K562 (cell line): ENCODE data around the gene HS3ST4. TPM values are rescaled to one million over a fixed set of nuclear protein-coding genes. Genes with fewer than 3 reads are reported as not detected.

Source experiments
- ATAC-seq: fragments of 200-7000 bp; cut with Tn5 transposase; 3 replicates; pipeline ENCODE4 v1.9.1; 2020; ENCODE audit warnings: moderate library complexity
- BruUV-seq: library from RNA; stranded (reverse); fragments of 400-500 nt; replicated peaks from 2 replicates; lab custom pipeline; 2021; lab: Mats Ljungman, UMichigan
- CTCF ChIA-PET: fragments of 300-600 bp; formaldehyde crosslinking; extraction: SDS; loops from one replicate; lab custom pipeline; 2021; ENCODE audit warnings: low intra/inter-chr PET ratio; lab: Yijun Ruan, JAX
- POLR2A ChIA-PET: fragments of 300-600, 350-650 bp; sonication (Branson Sonifier 250); formaldehyde crosslinking; extraction: SDS; loops from one replicate; lab custom pipeline; 2021; ENCODE audit warnings: antibody characterized with exemption, inconsistent platforms; lab: Yijun Ruan, JAX
- DNase-seq, 4 experiments: peaks; one replicate each; pipeline versions ENCODE4 v3.0.0 to v3.0.0-alpha.2; 2011 to 2018; ENCODE audit warnings: low spot score in 3 of 4, mixed read lengths in 3 of 4; ENCODE audit errors: extremely low read depth in 1 of 4
- FAIRE-seq: peaks from 2 replicates; lab custom pipeline; 2011; peaks lifted over from hg19 to GRCh38; lab: Jason Lieb, UNC
- H2AFZ ChIP-seq: 2 replicates; pipeline ENCODE4 v1.6.0; 2011; ENCODE audit warnings: low read depth, low read length, control low read depth, inconsistent platforms
- H3K27ac ChIP-seq: fragments of 200-600 bp; 3 replicates; pipeline ENCODE4 v1.8.0; 2011; ENCODE audit warnings: low read depth, mild to moderate bottlenecking, control low read depth, inconsistent platforms, low read length, moderate library complexity, mixed read lengths; ENCODE audit errors: extremely low read depth
- H3K27me3 ChIP-seq, 2 experiments: fragments of 300-600 bp in 1 of 2; 2 replicates in 1 of 2; 3 replicates in 1 of 2; pipeline versions ENCODE4 v1.6.0 to v1.8.0; 2011; ENCODE audit warnings: inconsistent platforms in 2 of 2, low read length in 2 of 2, mild to moderate bottlenecking in 1 of 2, mixed read lengths in 1 of 2, moderate library complexity in 1 of 2; ENCODE audit not compliant: control insufficient read depth in 2 of 2, insufficient read depth in 2 of 2
- H3K36me3 ChIP-seq: fragments of 300-600 bp; 3 replicates; pipeline ENCODE4 v1.8.0; 2011; ENCODE audit warnings: mild to moderate bottlenecking, low read length, inconsistent platforms; ENCODE audit not compliant: control insufficient read depth, insufficient read depth
- H3K4me1 ChIP-seq, 2 experiments: fragments of 200-600 bp in 1 of 2; replicated peaks in 1 of 2; 2 replicates in 1 of 2; 3 replicates in 1 of 2; pipeline versions ENCODE4 v1.5.1 to v1.8.0; 2011; ENCODE audit warnings: inconsistent platforms in 2 of 2, low read length in 2 of 2, mild to moderate bottlenecking in 1 of 2, mixed read lengths in 1 of 2, moderate library complexity in 1 of 2; ENCODE audit not compliant: control insufficient read depth in 2 of 2, insufficient read depth in 2 of 2
- H3K4me2 ChIP-seq: 2 replicates; pipeline ENCODE4 v1.6.1; 2011; ENCODE audit warnings: low read length, control low read depth, inconsistent platforms, mixed read lengths; ENCODE audit not compliant: insufficient read depth
- H3K4me3 ChIP-seq: fragments of 200-600 bp; sonication (generic), shearing (Covaris generic); 2 replicates; pipeline ENCODE4 v1.5.1; 2016; ENCODE audit warnings: control low read depth, inconsistent platforms
- H3K79me2 ChIP-seq: fragments of 200-600 bp; 3 replicates; pipeline ENCODE4 v1.8.0; 2011; ENCODE audit warnings: low read length, inconsistent platforms; ENCODE audit not compliant: control insufficient read depth, insufficient read depth
- H3K9ac ChIP-seq, 2 experiments: 2 replicates each; pipeline versions ENCODE4 v1.6.0 to v1.6.1; 2011; ENCODE audit warnings: low read depth in 2 of 2, low read length in 2 of 2, control low read depth in 1 of 2, inconsistent platforms in 1 of 2, mild to moderate bottlenecking in 1 of 2, mixed read lengths in 1 of 2; ENCODE audit not compliant: insufficient read depth in 1 of 2
- H3K9me1 ChIP-seq: one replicate; pipeline ENCODE4 v1.6.0; 2011; ENCODE audit warnings: inconsistent platforms, mild to moderate bottlenecking, low read length, moderate library complexity; ENCODE audit not compliant: control insufficient read depth, insufficient read depth
- H3K9me3 ChIP-seq: replicated peaks from 2 replicates; pipeline ENCODE4 v1.5.1; 2011; ENCODE audit warnings: low read depth, low read length, inconsistent platforms; ENCODE audit not compliant: control insufficient read depth, insufficient read depth
- H4K20me1 ChIP-seq: replicated peaks from 2 replicates; pipeline ENCODE4 v1.6.1; 2011; ENCODE audit warnings: low read length, inconsistent platforms, mixed read lengths; ENCODE audit not compliant: control insufficient read depth, insufficient read depth
- ARID1B ChIP-seq: fragments of 450-650 bp; IDR thresholded peaks from 2 replicates; pipeline ENCODE4 v1.6.1; 2016; ENCODE audit warnings: antibody characterized with exemption, mild to moderate bottlenecking, inconsistent platforms
- HNRNPL ChIP-seq: fragments of 200-400 bp; formaldehyde crosslinking; IDR thresholded peaks from 2 replicates; pipeline ENCODE4 v1.6.1; 2017; ENCODE audit warnings: low read depth, mild to moderate bottlenecking, low read length
- HNRNPUL1 ChIP-seq: fragments of 200-400 bp; formaldehyde crosslinking; IDR thresholded peaks from 2 replicates; pipeline ENCODE4 v1.6.1; 2017; ENCODE audit warnings: low read length
- MCM2 ChIP-seq: fragments of 450-650 bp; IDR thresholded peaks from 2 replicates; pipeline ENCODE4 v1.6.1; 2017; ENCODE audit warnings: low read depth, mild to moderate bottlenecking
- MTF1 ChIP-seq: fragments of 250-450 bp; sonication (Bioruptor Pico); IDR thresholded peaks from 2 replicates; pipeline ENCODE4 v1.9.0; 2021; ENCODE audit warnings: moderate library complexity, mild to moderate bottlenecking, inconsistent platforms, borderline replicate concordance
- NCOA2 ChIP-seq, 2 experiments: fragments of 450-650 bp; IDR thresholded peaks; 2 replicates each; pipeline ENCODE4 v1.6.1; 2018; ENCODE audit warnings: mild to moderate bottlenecking in 2 of 2, moderate library complexity in 1 of 2; ENCODE audit not compliant: partially characterized antibody in 2 of 2
- OTX1 ChIP-seq: fragments of 450-650 bp; formaldehyde crosslinking; IDR thresholded peaks from 2 replicates; pipeline ENCODE4 v1.4.0; 2022; ENCODE audit warnings: mild to moderate bottlenecking
- POLR3G ChIP-seq: IDR thresholded peaks from 2 replicates; pipeline ENCODE4 v1.6.1; 2011; ENCODE audit not compliant: insufficient read length, insufficient replicate concordance; ENCODE audit errors: extremely low read depth
- SREBF2 ChIP-seq: sonication (generic); formaldehyde crosslinking; IDR thresholded peaks from 2 replicates; pipeline ENCODE4 v1.4.0; 2020; ENCODE audit warnings: mild to moderate bottlenecking, missing genetic modification reagents
- WHSC1 ChIP-seq: IDR thresholded peaks from one replicate; pipeline ENCODE4 v1.6.1; 2012; ENCODE audit warnings: low read length, control low read depth, inconsistent platforms
- ZNF280B ChIP-seq: fragments of 250-450 bp; sonication (Bioruptor Pico); IDR thresholded peaks from 2 replicates; pipeline ENCODE4 v1.5.1; 2021; ENCODE audit warnings: mild to moderate bottlenecking
- ZNF436 ChIP-seq: fragments of 250-450, 450-650 bp; sonication (Bioruptor Pico); formaldehyde crosslinking; IDR thresholded peaks from 2 replicates; pipeline ENCODE4 v1.7.0; 2020; ENCODE audit warnings: mild to moderate bottlenecking
- ZNF507 ChIP-seq: conservative IDR thresholded peaks from 2 replicates; pipeline ENCODE4 v1.6.1; 2017; ENCODE audit warnings: missing genetic modification characterization, missing compliant biosample characterization
- ZNF583 ChIP-seq: fragments of 250-450 bp; sonication (Bioruptor Pico); IDR thresholded peaks from 2 replicates; pipeline ENCODE4 v1.4.0; 2020
- ZNF586 ChIP-seq: fragments of 450-650 bp; formaldehyde crosslinking; conservative IDR thresholded peaks from 2 replicates; pipeline ENCODE4 v1.4.0; 2020; ENCODE audit warnings: mild to moderate bottlenecking, moderate library complexity
- ZNF589 ChIP-seq: fragments of 200-800 bp; sonication (Bioruptor generic); IDR thresholded peaks from 2 replicates; pipeline ENCODE4 v1.6.1; 2016; ENCODE audit warnings: low read depth, missing genetic modification characterization, missing compliant biosample characterization
- ZNF695 ChIP-seq: fragments of 450-650 bp; formaldehyde crosslinking; IDR thresholded peaks from 2 replicates; pipeline ENCODE4 v1.4.0; 2020; ENCODE audit warnings: mild to moderate bottlenecking, moderate library complexity
- ZNF830 ChIP-seq: fragments of 250-450 bp; sonication (Bioruptor Pico); IDR thresholded peaks from 2 replicates; pipeline ENCODE4 v1.5.0; 2021; ENCODE audit warnings: mild to moderate bottlenecking
- WGBS: fragments of 100-300 bp; shearing (Covaris generic); methylation state at CpG from one replicate; pipeline ENCODE4 v1.1.6; 2016; ENCODE audit warnings: low coverage, mixed read lengths; ENCODE audit not compliant: insufficient coverage; ENCODE audit errors: missing lambda C conversion rate; 5-methylcytosine and 5-hydroxymethylcytosine counted together
- in situ Hi-C: fragments of 300-500 bp; cut with MboI; formaldehyde crosslinking; loops from 4 replicates; pipeline ENCODE4 v1.15.0; 2018; ENCODE audit warnings: inconsistent platforms, mixed read lengths
- intact Hi-C: fragments of 100-400 bp; cut with micrococcal nuclease; formaldehyde crosslinking; loops from 2 replicates; pipeline ENCODE4 v1.14.2; 2022
- polyA plus RNA-seq, 8 experiments: library from polyadenylated mRNA; depleted of rRNA in 4 of 8; stranded (reverse) in 5 of 8; unstranded in 3 of 8; fragments of >200 nt; fragmentation: Nextera tagmentation in 2 of 8; fragmentation: Illumina TruSeq in 1 of 8; extraction: Ambion mirVana in 2 of 8; extraction: Trizol in 1 of 8; gene quantifications; 2 replicates each; pipeline versions ENCODE4 v1.2.1 to v1.2.3, GENCODE V29; 2011 to 2014; ENCODE audit warnings: inconsistent platforms in 1 of 8, missing spikeins in 1 of 8
- total RNA-seq, 7 experiments: library from RNA; depleted of rRNA in 6 of 7; stranded (reverse); fragments of >200 nt in 6 of 7; fragmentation: Illumina TruSeq in 2 of 7; extraction: Trizol in 2 of 7; gene quantifications; 2 replicates each; pipeline versions ENCODE4 v1.2.1 to v1.2.3, GENCODE V29; 2011 to 2021; ENCODE audit warnings: low replicate concordance in 1 of 7
- TF ChIP-seq, protein P1 (sequence below): fragments of 450-650 bp; IDR thresholded peaks from 2 replicates; pipeline ENCODE4 v1.6.1; 2016; ENCODE audit warnings: mild to moderate bottlenecking
- TF ChIP-seq, protein P2 (sequence below): sonication (generic); formaldehyde crosslinking; IDR thresholded peaks from 2 replicates; pipeline ENCODE4 v1.5.0; 2020; ENCODE audit warnings: missing genetic modification reagents

HS3ST4 gene
- total and polyA plus RNA-seq, 9 of the 15 experiments (the other 6 are each of a cell fraction or from before 2014, with no cell fraction given) = not detected

DNA sequence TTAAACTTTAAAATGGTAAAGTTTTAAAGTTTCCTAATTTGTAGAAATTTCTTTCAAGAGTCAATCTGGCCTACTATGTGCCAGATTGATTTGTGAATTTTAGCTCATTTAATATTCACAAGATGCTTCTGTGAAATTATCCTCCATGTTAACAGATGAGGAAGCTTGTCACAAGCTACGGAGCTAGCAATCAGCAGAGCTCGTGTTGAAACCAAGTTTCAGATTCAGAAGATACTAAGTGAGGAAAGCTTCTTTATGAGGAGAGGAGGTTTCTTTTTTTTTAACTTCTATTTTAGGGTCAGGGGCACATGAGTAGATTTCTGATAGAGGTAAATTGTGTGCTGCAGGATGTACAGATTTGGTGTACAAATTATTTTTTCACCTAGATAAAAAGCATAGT, 135.9 kb downstream of the HS3ST4 start:
- ChIA-PET CTCF (no interaction called here), POLR2A (no interaction called here)
- no peak overlapping the region for H3K9ac ChIP-seq
- no peak for FAIRE-seq
- H3K4me1 ChIP-seq = no peaks in the 10 kb centered on the region
- no peaks in the 10 kb centered on the region for H3K36me3 ChIP-seq
- DNase-seq = no peak
- 0% methylated on average over 2 of the region's 2 CpGs for WGBS
- H3K27me3 ChIP-seq = peaks cover 0 to 2% of the 10 kb centered on the region in 2 experiments; a peak in 1 of 5 replicates
- H3K79me2 ChIP-seq = no peaks in the 10 kb centered on the region
- TF ChIP-seq OTX1 (CRISPR knock-in tag) (no peak), WHSC1 (no peak), SREBF2 (CRISPR knock-in tag) (no peak), ZNF586 (CRISPR knock-in tag) (no peak), ARID1B (no peak), ZNF280B (CRISPR knock-in tag) (no peak), HNRNPUL1 (no peak), ZNF507 (no peak), MCM2 (no peak), ZNF695 (CRISPR knock-in tag) (no peak), HNRNPL (no peak), MTF1 (CRISPR knock-in tag) (no peak), ZNF583 (CRISPR knock-in tag) (no peak), POLR3G (no peak), ZNF436 (CRISPR knock-in tag) (no peak), NCOA2 (IDR thresholded peaks at IDR 0.05; ENCODE audit: partially characterized antibody in 2 of 2) (no peak), ZNF830 (no peak), ZNF589 (CRISPR knock-in tag) (no peak)
- TF ChIP-seq, protein P1, sequence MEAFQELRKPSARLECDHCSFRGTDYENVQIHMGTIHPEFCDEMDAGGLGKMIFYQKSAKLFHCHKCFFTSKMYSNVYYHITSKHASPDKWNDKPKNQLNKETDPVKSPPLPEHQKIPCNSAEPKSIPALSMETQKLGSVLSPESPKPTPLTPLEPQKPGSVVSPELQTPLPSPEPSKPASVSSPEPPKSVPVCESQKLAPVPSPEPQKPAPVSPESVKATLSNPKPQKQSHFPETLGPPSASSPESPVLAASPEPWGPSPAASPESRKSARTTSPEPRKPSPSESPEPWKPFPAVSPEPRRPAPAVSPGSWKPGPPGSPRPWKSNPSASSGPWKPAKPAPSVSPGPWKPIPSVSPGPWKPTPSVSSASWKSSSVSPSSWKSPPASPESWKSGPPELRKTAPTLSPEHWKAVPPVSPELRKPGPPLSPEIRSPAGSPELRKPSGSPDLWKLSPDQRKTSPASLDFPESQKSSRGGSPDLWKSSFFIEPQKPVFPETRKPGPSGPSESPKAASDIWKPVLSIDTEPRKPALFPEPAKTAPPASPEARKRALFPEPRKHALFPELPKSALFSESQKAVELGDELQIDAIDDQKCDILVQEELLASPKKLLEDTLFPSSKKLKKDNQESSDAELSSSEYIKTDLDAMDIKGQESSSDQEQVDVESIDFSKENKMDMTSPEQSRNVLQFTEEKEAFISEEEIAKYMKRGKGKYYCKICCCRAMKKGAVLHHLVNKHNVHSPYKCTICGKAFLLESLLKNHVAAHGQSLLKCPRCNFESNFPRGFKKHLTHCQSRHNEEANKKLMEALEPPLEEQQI = no peak
- TF ChIP-seq, protein P2, sequence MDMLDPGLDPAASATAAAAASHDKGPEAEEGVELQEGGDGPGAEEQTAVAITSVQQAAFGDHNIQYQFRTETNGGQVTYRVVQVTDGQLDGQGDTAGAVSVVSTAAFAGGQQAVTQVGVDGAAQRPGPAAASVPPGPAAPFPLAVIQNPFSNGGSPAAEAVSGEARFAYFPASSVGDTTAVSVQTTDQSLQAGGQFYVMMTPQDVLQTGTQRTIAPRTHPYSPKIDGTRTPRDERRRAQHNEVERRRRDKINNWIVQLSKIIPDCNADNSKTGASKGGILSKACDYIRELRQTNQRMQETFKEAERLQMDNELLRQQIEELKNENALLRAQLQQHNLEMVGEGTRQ (CRISPR knock-in tag) = no peak
- ATAC-seq = no peak
- no peak overlapping the region for H3K27ac ChIP-seq
- no peak overlapping the region for H3K4me2 ChIP-seq
- H3K4me3 ChIP-seq = no peak overlapping the region
- H2AFZ ChIP-seq = no peak overlapping the region
- no peaks in the 10 kb centered on the region for H4K20me1 ChIP-seq
- intact Hi-C loops = no loop called here
- in situ Hi-C loops = no loop called here
- H3K9me3 ChIP-seq = no peaks in the 10 kb centered on the region
- no peaks in the 10 kb centered on the region for H3K9me1 ChIP-seq
- BruUV-seq = no TSS peak
